DMS53 treated with DMSO at 0.1 percent for 48 hours (cell line): ENCODE data around the gene SNCAIP.

Experiments
- DNase-seq: peaks from one replicate; lab custom pipeline; 2025; ENCODE audit not compliant: unreplicated experiment; lab: John Stamatoyannopoulos, UW

The SNCAIP gene

GRCh38 chr5:122492675-122493074 is 180.6 kb downstream of the SNCAIP start:
- no peak for DNase-seq

- DNase-seq, result no peak
Observed at GRCh38 chr5:122493091-122494021, 181.3 kb downstream of the SNCAIP start.

GRCh38 chr5:122494109-122494508 is 182.1 kb downstream of the SNCAIP start:
- DNase-seq, result no peak

- no peak for DNase-seq
Observed at GRCh38 chr5:122498163-122498562, 186.1 kb downstream of the SNCAIP start.

GRCh38 chr5:122499585-122499984 is 187.5 kb downstream of the SNCAIP start:
- no peak for DNase-seq

GRCh38 chr5:122500245-122501088 is 188.4 kb downstream of the SNCAIP start:
- no peak for DNase-seq

- DNase-seq, result no peak
Observed at GRCh38 chr5:122501089-122501435, 189.0 kb downstream of the SNCAIP start.

GRCh38 chr5:122507045-122507444 is 195.0 kb downstream of the SNCAIP start:
- DNase-seq, result no peak

- no peak for DNase-seq
Observed at GRCh38 chr5:122507581-122507980, 195.5 kb downstream of the SNCAIP start.

- no peak for DNase-seq
Observed at GRCh38 chr5:122508623-122509022, 196.6 kb downstream of the SNCAIP start.
